H7 (cell line): ENCODE measurements around the gene TTC33. TPM values are rescaled to one million over a fixed set of nuclear protein-coding genes. Genes with fewer than 3 reads are reported as not detected.
"Not testable (repeated sequence)": the region's sequence is repeated elsewhere in the genome, so short reads cannot be mapped to it uniquely, and the experiment has no call there.

Experiments
- DNase-seq: peaks from one replicate; pipeline ENCODE4 v3.0.0; 2012
- H3K27me3 ChIP-seq: 2 replicates; pipeline ENCODE4 v1.6.0; 2011; ENCODE audit warnings: mild to moderate bottlenecking, low read length; ENCODE audit not compliant: control insufficient read depth, insufficient read depth
- H3K36me3 ChIP-seq: replicated peaks from 2 replicates; pipeline ENCODE4 v1.5.1; 2011; ENCODE audit warnings: low read length; ENCODE audit not compliant: control insufficient read depth, insufficient read depth
- H3K4me3 ChIP-seq: 2 replicates; pipeline ENCODE4 v1.5.1; 2011; ENCODE audit warnings: low read depth, mild to moderate bottlenecking, control low read depth, low read length, moderate library complexity; ENCODE audit not compliant: insufficient read depth
- total RNA-seq: library from RNA; depleted of rRNA; stranded (reverse); fragments of >200 nt; shearing (Covaris generic); gene quantifications from 2 replicates; pipeline ENCODE4 v1.2.3, GENCODE V29; 2014

The TTC33 gene
- total RNA-seq, 1 experiment from 2014 or later, result 7.8 TPM

DNA sequence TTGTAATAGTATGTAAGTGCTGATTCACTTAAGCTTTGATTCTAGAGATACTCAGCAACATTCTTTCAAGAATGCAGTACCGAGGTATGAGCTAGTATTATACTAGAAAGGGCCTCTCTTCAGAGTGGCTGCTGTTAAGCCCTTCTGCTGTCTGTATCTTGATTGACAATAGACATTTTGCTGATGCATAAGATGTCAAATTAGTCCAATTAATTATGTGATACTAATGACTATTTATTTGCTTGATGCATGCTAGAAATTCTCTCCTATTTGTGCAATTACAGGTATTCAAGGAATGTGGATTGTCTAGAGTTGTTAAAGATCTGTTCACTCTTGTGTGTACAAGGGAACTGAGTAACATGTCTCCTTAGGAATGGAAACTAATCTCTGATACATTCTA lies 168.4 kb downstream of the TTC33 start:
- no peak for DNase-seq
- Histone ChIP-seq H3K4me3 (no peak overlapping the region), H3K27me3 (no peaks in the 10 kb centered on the region), H3K36me3 (no peaks in the 10 kb centered on the region)

DNA sequence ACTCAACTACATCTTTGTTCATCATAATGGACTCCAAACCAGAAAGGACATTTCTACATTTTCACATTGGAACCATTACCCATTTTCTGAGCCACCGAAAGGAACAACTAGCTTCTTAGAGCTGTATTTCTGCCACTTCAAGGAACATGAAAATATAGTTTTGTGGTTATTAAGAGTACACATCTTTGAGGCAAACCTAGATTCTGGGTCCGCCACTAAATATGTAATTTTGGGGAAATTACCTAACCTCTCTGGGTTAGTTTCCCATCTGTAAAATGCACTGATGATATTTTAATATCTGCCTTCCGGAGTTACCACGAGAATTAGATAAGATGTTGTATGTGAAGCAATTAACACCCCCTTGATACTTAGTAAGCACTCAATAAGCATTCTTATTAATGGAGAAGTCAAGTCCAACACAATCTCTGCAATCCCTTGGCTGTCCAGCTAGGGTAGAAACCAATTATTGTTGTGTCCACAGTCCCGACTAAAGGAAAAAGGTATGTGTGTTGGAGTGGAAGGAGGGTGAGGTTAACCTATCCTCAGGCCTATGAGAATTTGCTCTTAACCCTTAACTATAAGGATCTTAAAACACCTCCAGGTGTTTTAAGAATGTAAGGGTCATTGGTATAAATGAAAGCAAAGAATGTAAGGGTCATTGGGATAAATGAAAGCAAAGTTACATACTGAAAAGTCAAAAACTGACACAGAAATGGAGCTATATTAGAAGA lies 170.1 kb downstream of the TTC33 start:
- Histone ChIP-seq H3K27me3 (no peaks in the 10 kb centered on the region), H3K4me3 (no peak overlapping the region), H3K36me3 (no peaks in the 10 kb centered on the region)
- DNase-seq, result no peak

DNA sequence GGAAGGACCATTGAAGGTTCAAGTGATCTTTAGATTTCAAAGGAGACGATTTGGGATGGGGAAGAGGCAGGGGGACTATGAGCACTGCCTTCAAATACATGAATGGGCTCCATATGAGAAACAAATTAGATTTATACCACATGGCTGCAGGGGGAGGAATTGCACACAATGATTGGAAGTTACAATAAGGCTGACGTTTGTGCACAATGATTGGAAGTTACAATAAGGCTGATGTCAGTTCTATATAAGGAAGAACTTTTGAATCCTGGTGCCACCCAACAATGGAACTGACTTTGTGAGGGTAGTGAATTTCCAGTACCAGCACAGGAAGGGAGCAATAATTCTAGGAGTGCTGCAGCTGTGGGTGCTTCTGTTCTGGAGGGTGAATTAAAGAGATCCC lies 171.7 kb downstream of the TTC33 start:
- Histone ChIP-seq H3K4me3 (no peak overlapping the region), H3K27me3 (no peaks in the 10 kb centered on the region), H3K36me3 (no peaks in the 10 kb centered on the region)
- no peak for DNase-seq

DNA sequence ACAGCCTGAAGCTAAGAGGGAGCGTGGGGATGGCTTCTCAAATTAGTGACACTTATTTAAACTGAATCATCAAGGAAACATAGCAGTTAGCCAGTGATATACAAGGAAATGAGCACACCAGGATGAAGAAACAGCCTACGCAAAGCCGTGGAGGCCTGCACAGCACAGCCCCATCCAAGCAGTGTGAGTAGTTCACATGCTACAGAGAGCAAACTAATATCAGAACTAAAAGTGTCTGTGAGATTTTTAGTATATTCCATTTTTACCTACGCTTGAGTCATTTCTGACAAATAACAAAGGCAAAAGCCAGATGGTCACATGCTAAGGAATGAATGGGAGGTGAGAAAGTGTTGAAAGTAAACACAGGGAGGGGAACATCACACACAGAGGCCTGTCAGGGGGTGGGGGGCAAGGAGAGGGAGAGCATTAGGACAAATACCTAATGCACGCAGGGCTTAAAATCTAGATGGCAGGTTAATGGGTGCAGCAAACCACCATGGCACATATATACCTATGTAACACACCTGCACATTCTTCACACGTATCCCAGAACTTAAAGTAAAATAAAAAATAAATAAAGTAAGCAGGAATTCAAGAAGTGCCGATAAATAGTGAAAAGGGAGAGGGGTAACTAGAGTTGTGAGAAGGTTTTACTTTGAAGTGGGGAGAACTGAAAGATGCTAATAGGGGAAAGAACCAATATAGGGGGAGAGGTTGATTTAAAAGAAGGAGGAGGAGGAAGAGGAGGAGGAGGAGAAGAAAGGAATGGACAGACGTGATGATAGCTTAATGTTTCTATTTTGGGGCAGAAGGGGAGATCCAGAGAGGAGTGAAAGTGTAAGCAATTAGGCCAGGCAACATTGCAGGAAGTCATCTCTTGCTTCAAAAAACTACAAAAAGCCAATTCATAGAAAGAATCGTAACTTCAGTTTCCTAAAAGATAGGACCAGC lies 177.0 kb downstream of the TTC33 start:
- DNase-seq, result no peak
- H3K27me3 ChIP-seq, result no peaks in the 10 kb centered on the region; the same call in 1 of the 2 replicates
- no peaks in the 10 kb centered on the region for H3K36me3 ChIP-seq
- no peak overlapping the region for H3K4me3 ChIP-seq

DNA sequence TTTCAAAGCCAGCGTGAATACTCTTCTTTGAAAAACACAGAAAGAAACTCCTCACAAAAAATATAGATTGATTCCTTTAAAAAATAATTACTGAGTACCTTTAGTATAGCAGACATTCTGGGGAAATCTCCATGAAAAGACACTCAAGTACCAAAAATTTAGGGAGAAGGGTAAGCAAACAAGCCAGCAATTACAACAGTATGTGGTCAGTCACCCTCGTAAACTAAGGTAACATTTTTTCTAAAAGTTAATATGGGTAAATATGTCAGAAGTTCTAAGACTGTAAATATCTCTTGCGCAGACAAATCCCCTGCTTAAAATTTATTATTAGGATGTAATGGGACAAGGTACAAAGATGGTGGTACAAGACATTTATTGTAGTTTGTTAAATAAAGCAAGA lies 178.0 kb downstream of the TTC33 start:
- no peak overlapping the region for H3K4me3 ChIP-seq
- no peak for DNase-seq
- no peaks in the 10 kb centered on the region for H3K36me3 ChIP-seq
- H3K27me3 ChIP-seq, result no peaks in the 10 kb centered on the region; the same call in 1 of the 2 replicates

DNA sequence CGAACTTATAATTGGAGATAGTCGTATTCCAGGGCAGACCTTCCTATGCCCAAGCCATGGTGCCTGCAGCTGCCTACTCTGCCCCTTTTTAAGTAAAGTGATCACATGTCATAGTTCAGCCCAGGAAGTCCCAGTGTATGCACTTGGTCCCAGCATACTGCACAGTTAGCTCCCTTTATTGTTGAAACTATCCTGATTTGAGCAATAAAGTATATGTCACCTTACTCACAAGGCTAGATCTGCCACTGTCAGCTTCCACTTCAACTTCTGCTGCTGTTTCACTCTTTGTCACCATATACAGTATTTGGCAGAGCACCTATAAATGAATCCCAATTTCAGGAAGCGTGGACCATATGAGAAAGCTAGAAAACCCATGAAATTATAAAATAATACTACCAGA lies 179.8 kb downstream of the TTC33 start:
- no peaks in the 10 kb centered on the region; the same call in 1 of the 2 replicates for H3K27me3 ChIP-seq
- no peak for DNase-seq
- no peaks in the 10 kb centered on the region for H3K36me3 ChIP-seq
- no peak overlapping the region for H3K4me3 ChIP-seq

DNA sequence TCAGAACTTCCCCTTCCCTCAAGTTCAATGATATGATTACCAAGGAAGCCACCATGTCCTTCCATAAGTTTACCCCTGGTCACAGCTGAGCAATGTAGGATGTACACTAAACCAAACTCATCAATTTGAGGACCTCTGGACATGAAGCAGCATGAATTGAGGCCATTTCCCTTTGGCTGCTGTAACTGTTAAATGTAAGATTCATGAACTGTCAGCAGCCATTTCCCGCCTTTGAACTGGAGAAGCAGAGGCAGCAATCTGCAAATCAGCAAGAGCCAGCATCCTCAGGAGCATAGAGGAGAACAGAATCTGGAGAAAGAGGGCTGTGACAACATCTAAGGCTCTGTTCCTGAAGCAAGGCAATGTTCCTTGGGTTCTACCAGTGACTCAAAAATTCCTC lies 180.3 kb downstream of the TTC33 start:
- DNase-seq, result no peak
- Histone ChIP-seq H3K36me3 (no peaks in the 10 kb centered on the region), H3K27me3 (no peaks in the 10 kb centered on the region; the same call in 1 of the 2 replicates), H3K4me3 (no peak overlapping the region)

DNA sequence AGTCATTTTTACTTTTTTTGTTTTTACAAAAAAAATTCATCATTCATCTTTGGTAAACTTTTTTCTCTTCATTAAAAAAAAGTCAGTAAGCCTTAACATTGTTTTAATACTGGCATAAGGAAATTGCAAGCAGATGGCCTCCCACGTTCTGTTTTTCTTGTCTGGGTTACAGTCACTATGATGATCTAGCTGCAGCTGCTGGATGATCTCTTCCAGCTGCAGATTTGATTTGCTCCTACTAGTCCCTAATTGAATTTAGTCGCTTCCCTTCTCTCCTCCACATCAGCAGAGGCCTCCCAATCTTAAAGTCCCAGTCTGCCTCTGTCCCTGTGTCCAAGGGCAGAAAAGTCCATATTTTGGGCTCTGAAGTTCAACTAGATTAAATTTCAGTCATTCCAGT lies 182.8 kb downstream of the TTC33 start:
- no peaks in the 10 kb centered on the region for H3K36me3 ChIP-seq
- DNase-seq, result no peak
- no peaks in the 10 kb centered on the region; the same call in 1 of the 2 replicates for H3K27me3 ChIP-seq
- no peak overlapping the region for H3K4me3 ChIP-seq

DNA sequence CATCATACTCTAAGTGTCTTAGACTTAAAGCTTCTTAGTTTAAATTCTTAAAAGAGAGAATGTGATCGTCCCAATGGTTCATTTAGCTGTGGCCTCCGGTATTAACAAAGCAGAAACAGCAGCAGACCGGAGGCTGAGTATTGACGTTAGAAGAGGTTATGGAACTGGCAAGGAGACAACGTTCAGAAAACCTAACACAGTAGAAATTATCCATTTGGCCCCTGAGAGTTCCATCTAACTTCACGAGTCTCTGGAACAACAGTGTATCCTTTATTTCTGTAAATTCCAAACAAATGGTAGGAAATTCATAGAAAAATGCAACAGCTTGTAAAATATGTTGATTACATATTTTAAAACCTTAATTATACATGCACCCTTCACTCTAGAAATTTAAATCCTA lies 183.4 kb downstream of the TTC33 start:
- DNase-seq, result no peak
- Histone ChIP-seq H3K4me3 (no peak overlapping the region), H3K36me3 (no peaks in the 10 kb centered on the region), H3K27me3 (no peaks in the 10 kb centered on the region; the same call in 1 of the 2 replicates)

DNA sequence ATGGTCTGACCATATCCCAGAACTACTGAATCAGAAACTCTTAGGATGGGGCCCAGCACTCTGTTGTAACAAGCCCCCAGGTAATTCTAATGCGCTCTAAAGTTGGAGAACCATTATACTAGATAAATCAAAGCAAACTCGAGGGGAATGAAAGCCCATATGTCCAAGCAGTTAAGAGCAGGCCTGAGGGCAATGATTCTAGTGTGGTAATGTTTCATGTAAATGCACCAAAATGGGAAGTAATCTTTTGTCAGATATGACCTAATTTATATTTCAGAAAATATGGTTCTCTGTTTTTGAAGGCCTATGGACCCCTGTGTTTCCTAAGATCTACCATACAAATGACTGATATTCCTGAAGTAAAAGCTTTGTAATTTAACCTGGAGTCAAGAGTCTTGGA lies 184.0 kb downstream of the TTC33 start:
- Histone ChIP-seq H3K36me3 (no peaks in the 10 kb centered on the region), H3K27me3 (no peaks in the 10 kb centered on the region; the same call in 1 of the 2 replicates), H3K4me3 (no peak overlapping the region)
- no peak for DNase-seq

DNA sequence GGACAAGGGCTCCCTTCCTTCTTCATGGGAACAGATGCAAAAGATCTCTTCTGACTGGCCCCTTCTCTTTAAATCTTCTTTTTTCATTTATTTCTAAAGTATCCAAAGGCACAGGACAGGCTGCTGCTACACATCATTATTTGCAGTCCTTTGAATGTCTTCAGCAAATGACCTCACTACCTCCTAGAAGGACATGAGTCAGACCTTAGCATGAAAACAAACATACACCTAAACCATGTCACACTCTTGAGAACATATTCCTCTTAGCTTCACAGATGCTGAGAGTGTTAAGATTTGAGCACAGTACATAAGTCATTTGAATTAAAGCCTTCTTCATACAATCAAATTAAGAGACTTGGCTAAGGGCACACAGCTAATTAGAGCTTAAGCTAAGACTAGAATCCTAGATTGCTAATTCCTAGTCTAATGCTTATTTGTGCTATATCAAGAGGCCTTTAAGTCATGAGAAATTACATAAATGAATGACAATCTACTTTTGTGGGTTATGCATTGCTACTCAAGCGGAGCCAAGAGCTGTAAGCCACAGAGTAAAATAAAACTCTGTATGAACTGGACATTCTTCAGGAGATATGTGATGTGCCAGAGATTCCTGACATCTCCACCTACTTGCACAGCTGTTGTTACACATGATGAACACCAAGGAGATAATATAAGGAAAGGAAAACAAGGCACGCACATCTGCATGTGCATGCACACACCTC lies 185.2 kb downstream of the TTC33 start:
- Histone ChIP-seq H3K4me3 (no peak overlapping the region), H3K36me3 (no peaks in the 10 kb centered on the region), H3K27me3 (no peaks in the 10 kb centered on the region)
- no peak for DNase-seq

DNA sequence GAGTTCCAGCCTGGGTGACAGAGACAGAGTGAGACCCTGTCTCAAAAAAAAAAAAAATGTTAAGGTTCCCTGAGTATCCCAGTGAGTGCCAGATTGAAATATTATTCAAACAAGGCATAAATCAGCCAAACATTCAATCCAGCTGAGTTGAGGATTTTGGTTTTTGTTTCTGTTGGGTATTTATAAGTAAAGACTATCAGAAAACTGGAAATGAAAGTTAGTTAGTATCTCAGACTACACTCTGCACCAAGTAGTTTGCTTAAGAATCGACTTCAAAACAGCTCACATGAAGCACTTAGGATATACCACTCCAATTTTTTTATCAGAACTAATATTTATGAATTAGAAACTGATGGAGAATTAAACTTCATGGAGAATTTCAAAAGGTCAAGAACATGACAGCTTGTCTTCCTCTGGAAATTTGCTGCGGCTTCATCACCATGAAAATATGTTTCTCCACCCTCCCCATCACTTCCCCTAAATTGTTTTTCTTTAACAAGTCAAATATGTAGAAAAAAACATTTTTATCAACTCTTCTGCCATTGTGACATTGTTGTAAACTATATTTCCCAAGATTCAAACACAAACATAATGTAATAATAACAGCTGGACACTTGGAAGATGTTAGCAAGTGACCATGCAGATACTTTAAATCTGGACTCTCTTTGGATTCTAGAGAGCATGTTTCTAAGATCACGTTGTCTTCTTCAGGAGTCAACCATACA lies 186.1 kb downstream of the TTC33 start:
- Histone ChIP-seq H3K36me3 (no peaks in the 10 kb centered on the region), H3K4me3 (no peak overlapping the region), H3K27me3 (no peaks in the 10 kb centered on the region)
- DNase-seq, result no peak

DNA sequence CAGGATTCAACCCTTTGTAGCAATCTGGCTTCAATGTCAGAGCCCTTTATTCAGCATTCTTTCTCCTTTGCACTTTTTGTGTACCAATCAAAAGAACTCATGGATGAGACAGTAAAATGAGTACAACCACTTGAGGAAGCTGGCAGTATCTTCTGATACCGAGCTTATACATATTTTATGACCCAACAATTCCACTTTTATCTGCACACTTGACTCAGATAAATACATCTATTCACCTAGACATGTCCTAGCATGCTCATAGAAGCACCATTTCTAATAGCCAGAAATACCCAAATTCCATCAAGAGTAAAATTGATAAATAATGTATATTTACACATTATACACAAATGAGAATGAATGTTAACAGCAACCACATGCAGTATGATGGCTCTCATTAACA lies 187.2 kb downstream of the TTC33 start:
- no peaks in the 10 kb centered on the region for H3K36me3 ChIP-seq
- no peak for DNase-seq

DNA sequence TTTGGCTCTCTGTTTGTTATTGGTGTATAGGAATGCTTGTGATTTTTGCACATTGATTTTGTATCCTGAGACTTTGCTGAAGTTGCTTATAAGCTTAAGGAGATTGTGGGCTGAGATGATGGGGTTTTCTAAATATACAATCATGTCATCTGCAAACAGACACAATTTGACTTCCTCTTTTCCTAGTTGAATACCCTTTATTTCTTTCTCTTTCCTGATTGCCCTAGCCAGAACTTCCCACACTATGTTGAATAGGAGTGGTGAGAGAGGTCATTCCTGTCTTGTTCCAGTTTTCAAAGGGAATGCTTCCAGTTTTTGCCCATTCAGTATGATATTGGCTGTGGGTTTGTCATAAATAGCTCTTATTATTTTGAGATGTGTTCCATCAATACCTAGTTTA lies 192.6 kb downstream of the TTC33 start:
- H3K27me3 ChIP-seq, DNase-seq, H3K4me3 ChIP-seq, H3K36me3 ChIP-seq: not testable (repeated sequence)

More for the DNA sequence above, 187.2 kb downstream of the TTC33 start:
- H3K4me3 ChIP-seq, result no peak overlapping the region
- no peaks in the 10 kb centered on the region for H3K27me3 ChIP-seq
